IPS-20b (cell line): ENCODE measurements around the gene GSE1.

ENCODE experiments used
- H3K27ac ChIP-seq: one replicate; pipeline ENCODE4 v1.5.1; 2013; ENCODE audit warnings: low read length
- H3K27me3 ChIP-seq: 2 replicates; pipeline ENCODE4 v1.6.1; 2013; ENCODE audit warnings: mild to moderate bottlenecking, low read length, inconsistent platforms; ENCODE audit not compliant: insufficient read depth
- H3K36me3 ChIP-seq: 2 replicates; pipeline ENCODE4 v1.6.1; 2013; ENCODE audit warnings: low read depth, mild to moderate bottlenecking, inconsistent platforms, low read length, moderate library complexity; ENCODE audit not compliant: insufficient read depth
- H3K4me1 ChIP-seq: 2 replicates; pipeline ENCODE4 v1.6.1; 2013; ENCODE audit warnings: mild to moderate bottlenecking, control low read depth, inconsistent platforms, low read length, moderate library complexity; ENCODE audit not compliant: insufficient read depth
- H3K4me3 ChIP-seq: 2 replicates; pipeline ENCODE4 v1.5.1; 2013; ENCODE audit warnings: mild to moderate bottlenecking, low read length, inconsistent platforms
- H3K9ac ChIP-seq: 2 replicates; pipeline ENCODE4 v1.6.1; 2013; ENCODE audit warnings: low read depth, mild to moderate bottlenecking, inconsistent platforms, low read length, moderate library complexity
- H3K9me3 ChIP-seq: 2 replicates; pipeline ENCODE4 v1.6.1; 2013; ENCODE audit warnings: mild to moderate bottlenecking, low read depth, low read length, inconsistent platforms; ENCODE audit not compliant: insufficient read depth

GSE1 gene

GRCh38 chr16:85641305-85641704 lies 28.2 kb downstream of the GSE1 start:
- Histone ChIP-seq H3K4me3 (no peak overlapping the region), H3K36me3 (peaks cover 1% of the 10 kb centered on the region; the same call in 1 of the 2 replicates), H3K9me3 (no peaks in the 10 kb centered on the region), H3K4me1 (no peaks in the 10 kb centered on the region), H3K27me3 (no peaks in the 10 kb centered on the region), H3K27ac (no peak overlapping the region), H3K9ac (no peak overlapping the region)

- Histone ChIP-seq H3K27me3 (no peaks in the 10 kb centered on the region), H3K36me3 (no peaks in the 10 kb centered on the region; the same call in 1 of the 2 replicates)
Observed at GRCh38 chr16:85641776-85642176, 28.7 kb downstream of the GSE1 start.

GRCh38 chr16:85642762-85643358 lies 29.7 kb downstream of the GSE1 start:
- Histone ChIP-seq H3K9me3 (no peaks in the 10 kb centered on the region), H3K36me3 (no peaks in the 10 kb centered on the region; the same call in 1 of the 2 replicates), H3K27ac (no peak overlapping the region), H3K4me3 (no peak overlapping the region), H3K27me3 (no peaks in the 10 kb centered on the region), H3K4me1 (no peaks in the 10 kb centered on the region), H3K9ac (no peak overlapping the region)

More at GRCh38 chr16:85641776-85642176, 28.7 kb downstream of the GSE1 start:
- Histone ChIP-seq H3K27ac (no peak overlapping the region), H3K9me3 (no peaks in the 10 kb centered on the region), H3K4me3 (no peak overlapping the region), H3K4me1 (no peaks in the 10 kb centered on the region), H3K9ac (no peak overlapping the region)

GRCh38 chr16:85643631-85644030 lies 30.5 kb downstream of the GSE1 start:
- H3K9me3 ChIP-seq = no peaks in the 10 kb centered on the region
- H3K27me3 ChIP-seq = no peaks in the 10 kb centered on the region
- H3K36me3 ChIP-seq = peaks cover 3% of the 10 kb centered on the region
- no peak overlapping the region for H3K9ac ChIP-seq
- H3K4me1 ChIP-seq = no peaks in the 10 kb centered on the region
- H3K27ac ChIP-seq = no peak overlapping the region
- no peak overlapping the region for H3K4me3 ChIP-seq

- Histone ChIP-seq H3K27ac (no peak overlapping the region), H3K9me3 (no peaks in the 10 kb centered on the region), H3K4me1 (no peaks in the 10 kb centered on the region), H3K27me3 (no peaks in the 10 kb centered on the region), H3K36me3 (peaks cover 8% of the 10 kb centered on the region), H3K9ac (no peak overlapping the region), H3K4me3 (no peak overlapping the region)
Observed at GRCh38 chr16:85644093-85644712, 31.1 kb downstream of the GSE1 start.

GRCh38 chr16:85645021-85645589 lies 32.0 kb downstream of the GSE1 start:
- Histone ChIP-seq H3K4me1 (no peaks in the 10 kb centered on the region), H3K9me3 (no peaks in the 10 kb centered on the region), H3K27ac (no peak overlapping the region), H3K36me3 (peaks cover 9% of the 10 kb centered on the region), H3K9ac (no peak overlapping the region), H3K4me3 (no peak overlapping the region), H3K27me3 (no peaks in the 10 kb centered on the region)

- H3K27me3 ChIP-seq = no peaks in the 10 kb centered on the region
- peaks cover 9% of the 10 kb centered on the region for H3K36me3 ChIP-seq
- no peak overlapping the region for H3K27ac ChIP-seq
- no peak overlapping the region for H3K9ac ChIP-seq
- no peaks in the 10 kb centered on the region for H3K9me3 ChIP-seq
- no peak overlapping the region for H3K4me3 ChIP-seq
- no peaks in the 10 kb centered on the region for H3K4me1 ChIP-seq
Observed at GRCh38 chr16:85646358-85646907, 33.3 kb downstream of the GSE1 start.

- Histone ChIP-seq H3K4me3 (no peak overlapping the region), H3K27me3 (no peaks in the 10 kb centered on the region), H3K36me3 (peaks cover 9% of the 10 kb centered on the region), H3K9ac (no peak overlapping the region), H3K27ac (no peak overlapping the region), H3K4me1 (no peaks in the 10 kb centered on the region), H3K9me3 (no peaks in the 10 kb centered on the region)
Observed at GRCh38 chr16:85646976-85647375, 33.9 kb downstream of the GSE1 start.

- peaks cover 9% of the 10 kb centered on the region for H3K36me3 ChIP-seq
- no peaks in the 10 kb centered on the region for H3K4me1 ChIP-seq
- H3K27me3 ChIP-seq = no peaks in the 10 kb centered on the region
- H3K4me3 ChIP-seq = no peak overlapping the region
- H3K27ac ChIP-seq = no peak overlapping the region
- no peak overlapping the region for H3K9ac ChIP-seq
- no peaks in the 10 kb centered on the region for H3K9me3 ChIP-seq
Observed at GRCh38 chr16:85648070-85648714, 35.1 kb downstream of the GSE1 start.

GRCh38 chr16:85648805-85649204 lies 35.7 kb downstream of the GSE1 start:
- Histone ChIP-seq H3K36me3 (peaks cover 11% of the 10 kb centered on the region), H3K4me1 (no peaks in the 10 kb centered on the region)

GRCh38 chr16:85649411-85650134 lies 36.5 kb downstream of the GSE1 start:
- Histone ChIP-seq H3K27ac (no peak overlapping the region), H3K9ac (no peak overlapping the region), H3K9me3 (no peaks in the 10 kb centered on the region), H3K4me1 (no peaks in the 10 kb centered on the region), H3K27me3 (no peaks in the 10 kb centered on the region), H3K4me3 (no peak overlapping the region), H3K36me3 (peaks cover 19% of the 10 kb centered on the region)

More at GRCh38 chr16:85648805-85649204, 35.7 kb downstream of the GSE1 start:
- H3K9me3 ChIP-seq = no peaks in the 10 kb centered on the region
- no peak overlapping the region for H3K9ac ChIP-seq
- no peak overlapping the region for H3K27ac ChIP-seq
- H3K4me3 ChIP-seq = no peak overlapping the region
- H3K27me3 ChIP-seq = no peaks in the 10 kb centered on the region
